Measurements from ENCODE around the gene DAAM1. TPM values are rescaled to one million over a fixed set of nuclear protein-coding genes. Genes with fewer than 3 reads are reported as not detected.

DAAM1 gene
- total and polyA plus RNA-seq, 3 experiments from 2014 or later, result 9.3 to 14.4 (median 12.3) TPM

GRCh38 chr14:59317346-59317745 is 128.9 kb downstream of the DAAM1 start:
- DNase-seq, result no peak
- Mint-ChIP-seq H3K27ac (no peak overlapping the region), H3K4me1 (no peaks in the 10 kb centered on the region), H3K9me3 (no peaks in the 10 kb centered on the region), H3K4me3 (no peak overlapping the region), H3K36me3 (peaks cover 0 to 9% (median 3%) of the 10 kb centered on the region in 3 donors), H3K27me3 (no peaks in the 10 kb centered on the region)
- H3K27ac ChIP-seq (ENCODE audit: low read depth, low read length), result no peak overlapping the region
- peaks cover 3% of the 10 kb centered on the region for H3K36me3 ChIP-seq (ENCODE audit: insufficient read depth, low read length)
- ChIA-PET POLR2A (no interaction called here), CTCF (no interaction called here)
- no peaks in the 10 kb centered on the region for H3K27me3 ChIP-seq (ENCODE audit: insufficient read depth, low read length, poor library complexity, severe bottlenecking)
- H3K9me3 ChIP-seq (ENCODE audit: low read length), result no peaks in the 10 kb centered on the region
- no peak overlapping the region for H3K4me3 ChIP-seq (ENCODE audit: low read length)
- H3K4me1 ChIP-seq (ENCODE audit: insufficient read depth, low read length), result no peaks in the 10 kb centered on the region

- H3K4me3 Mint-ChIP-seq, result no peak overlapping the region
- no peak overlapping the region for H3K4me3 ChIP-seq (ENCODE audit: low read length)
- H3K27me3 Mint-ChIP-seq, result no peaks in the 10 kb centered on the region
- H3K4me1 ChIP-seq (ENCODE audit: insufficient read depth, low read length), result no peaks in the 10 kb centered on the region
- no peaks in the 10 kb centered on the region for H3K9me3 Mint-ChIP-seq
- H3K27ac Mint-ChIP-seq, result no peak overlapping the region
- H3K36me3 Mint-ChIP-seq, result peaks cover 0 to 14% (median 5%) of the 10 kb centered on the region in 3 donors
- H3K27me3 ChIP-seq (ENCODE audit: insufficient read depth, low read length, poor library complexity, severe bottlenecking), result no peaks in the 10 kb centered on the region
- CTCF ChIA-PET, result no interaction called here
- DNase-seq, result no peak
- no peaks in the 10 kb centered on the region for H3K9me3 ChIP-seq (ENCODE audit: low read length)
- no peak overlapping the region for H3K27ac ChIP-seq (ENCODE audit: low read depth, low read length)
- peaks cover 3% of the 10 kb centered on the region for H3K36me3 ChIP-seq (ENCODE audit: insufficient read depth, low read length)
- POLR2A ChIA-PET, result no interaction called here
- H3K4me1 Mint-ChIP-seq, result no peaks in the 10 kb centered on the region
Measured at GRCh38 chr14:59317798-59318505, 129.5 kb downstream of the DAAM1 start.

GRCh38 chr14:59318908-59319307 is 130.4 kb downstream of the DAAM1 start:
- no peak overlapping the region for H3K4me3 Mint-ChIP-seq
- Histone ChIP-seq H3K36me3 (ENCODE audit: insufficient read depth, low read length) (peaks cover 3% of the 10 kb centered on the region), H3K9me3 (ENCODE audit: low read length) (no peaks in the 10 kb centered on the region), H3K27ac (ENCODE audit: low read depth, low read length) (no peak overlapping the region), H3K4me1 (ENCODE audit: insufficient read depth, low read length) (no peaks in the 10 kb centered on the region), H3K27me3 (ENCODE audit: insufficient read depth, low read length, poor library complexity, severe bottlenecking) (no peaks in the 10 kb centered on the region), H3K4me3 (ENCODE audit: low read length) (no peak overlapping the region)
- ChIA-PET CTCF (no interaction called here), POLR2A (no interaction called here)
- H3K4me1 Mint-ChIP-seq, result no peaks in the 10 kb centered on the region
- no peaks in the 10 kb centered on the region for H3K9me3 Mint-ChIP-seq
- no peaks in the 10 kb centered on the region for H3K27me3 Mint-ChIP-seq
- no peak for DNase-seq
- H3K27ac Mint-ChIP-seq, result no peak overlapping the region
- H3K36me3 Mint-ChIP-seq, result peaks cover 4 to 17% (median 5%) of the 10 kb centered on the region in 3 donors

GRCh38 chr14:59320361-59320760 is 131.9 kb downstream of the DAAM1 start:
- Histone ChIP-seq H3K4me1 (ENCODE audit: insufficient read depth, low read length) (no peaks in the 10 kb centered on the region), H3K4me3 (ENCODE audit: low read length) (no peak overlapping the region), H3K27ac (ENCODE audit: low read depth, low read length) (no peak overlapping the region), H3K9me3 (ENCODE audit: low read length) (no peaks in the 10 kb centered on the region), H3K27me3 (ENCODE audit: insufficient read depth, low read length, poor library complexity, severe bottlenecking) (no peaks in the 10 kb centered on the region), H3K36me3 (ENCODE audit: insufficient read depth, low read length) (peaks cover 3% of the 10 kb centered on the region)
- no peak overlapping the region for H3K4me3 Mint-ChIP-seq
- no peak for DNase-seq
- no peaks in the 10 kb centered on the region for H3K4me1 Mint-ChIP-seq
- H3K27ac Mint-ChIP-seq, result no peak overlapping the region
- no peaks in the 10 kb centered on the region for H3K27me3 Mint-ChIP-seq
- no peaks in the 10 kb centered on the region for H3K9me3 Mint-ChIP-seq
- CTCF ChIA-PET, result no interaction called here
- POLR2A ChIA-PET, result no interaction called here
- H3K36me3 Mint-ChIP-seq, result peaks cover 4 to 26% (median 5%) of the 10 kb centered on the region in 3 donors

GRCh38 chr14:59320763-59321625 is 132.5 kb downstream of the DAAM1 start:
- H3K36me3 Mint-ChIP-seq, result peaks cover 4 to 32% (median 5%) of the 10 kb centered on the region in 3 donors
- H3K4me3 ChIP-seq (ENCODE audit: low read length), result no peak overlapping the region
- no peak overlapping the region for H3K27ac ChIP-seq (ENCODE audit: low read depth, low read length)
- no peak overlapping the region for H3K4me3 Mint-ChIP-seq
- DNase-seq, result no peak
- H3K27ac Mint-ChIP-seq, result no peak overlapping the region
- H3K27me3 ChIP-seq (ENCODE audit: insufficient read depth, low read length, poor library complexity, severe bottlenecking), result no peaks in the 10 kb centered on the region
- H3K9me3 Mint-ChIP-seq, result no peaks in the 10 kb centered on the region
- ChIA-PET CTCF (no interaction called here), POLR2A (no interaction called here)
- no peaks in the 10 kb centered on the region for H3K4me1 Mint-ChIP-seq
- H3K4me1 ChIP-seq (ENCODE audit: insufficient read depth, low read length), result no peaks in the 10 kb centered on the region
- H3K36me3 ChIP-seq (ENCODE audit: insufficient read depth, low read length), result peaks cover 3% of the 10 kb centered on the region
- no peaks in the 10 kb centered on the region for H3K27me3 Mint-ChIP-seq
- no peaks in the 10 kb centered on the region for H3K9me3 ChIP-seq (ENCODE audit: low read length)

GRCh38 chr14:59321626-59321949 is 133.1 kb downstream of the DAAM1 start:
- Mint-ChIP-seq H3K36me3 (peaks cover 7 to 37% (median 8%) of the 10 kb centered on the region in 3 donors), H3K9me3 (no peaks in the 10 kb centered on the region), H3K27me3 (no peaks in the 10 kb centered on the region), H3K4me3 (no peak overlapping the region), H3K4me1 (no peaks in the 10 kb centered on the region), H3K27ac (no peak overlapping the region)
- no peak overlapping the region for H3K27ac ChIP-seq (ENCODE audit: low read depth, low read length)
- DNase-seq, result no peak
- ChIA-PET CTCF (no interaction called here), POLR2A (no interaction called here)
- H3K4me3 ChIP-seq (ENCODE audit: low read length), result no peak overlapping the region
- no peaks in the 10 kb centered on the region for H3K4me1 ChIP-seq (ENCODE audit: insufficient read depth, low read length)
- H3K36me3 ChIP-seq (ENCODE audit: insufficient read depth, low read length), result peaks cover 3% of the 10 kb centered on the region
- no peaks in the 10 kb centered on the region for H3K9me3 ChIP-seq (ENCODE audit: low read length)
- H3K27me3 ChIP-seq (ENCODE audit: insufficient read depth, low read length, poor library complexity, severe bottlenecking), result no peaks in the 10 kb centered on the region

- H3K27ac Mint-ChIP-seq, result no peak overlapping the region
- ChIA-PET POLR2A (no interaction called here), CTCF (no interaction called here)
- Histone ChIP-seq H3K27me3 (ENCODE audit: insufficient read depth, low read length, poor library complexity, severe bottlenecking) (no peaks in the 10 kb centered on the region), H3K27ac (ENCODE audit: low read depth, low read length) (no peak overlapping the region), H3K4me1 (ENCODE audit: insufficient read depth, low read length) (no peaks in the 10 kb centered on the region), H3K36me3 (ENCODE audit: insufficient read depth, low read length) (peaks cover 3% of the 10 kb centered on the region), H3K4me3 (ENCODE audit: low read length) (no peak overlapping the region), H3K9me3 (ENCODE audit: low read length) (no peaks in the 10 kb centered on the region)
- no peaks in the 10 kb centered on the region for H3K9me3 Mint-ChIP-seq
- peaks cover 19 to 67% (median 20%) of the 10 kb centered on the region in 3 donors for H3K36me3 Mint-ChIP-seq
- H3K4me3 Mint-ChIP-seq, result no peak overlapping the region
- no peak for DNase-seq
- H3K27me3 Mint-ChIP-seq, result no peaks in the 10 kb centered on the region
- no peaks in the 10 kb centered on the region for H3K4me1 Mint-ChIP-seq
Measured at GRCh38 chr14:59325906-59326305, 137.4 kb downstream of the DAAM1 start.

- ChIA-PET CTCF (no interaction called here), POLR2A (no interaction called here)
- Histone ChIP-seq H3K27ac (ENCODE audit: low read depth, low read length) (no peak overlapping the region), H3K9me3 (ENCODE audit: low read length) (no peaks in the 10 kb centered on the region), H3K4me3 (ENCODE audit: low read length) (no peak overlapping the region), H3K36me3 (ENCODE audit: insufficient read depth, low read length) (no peaks in the 10 kb centered on the region), H3K27me3 (ENCODE audit: insufficient read depth, low read length, poor library complexity, severe bottlenecking) (no peaks in the 10 kb centered on the region), H3K4me1 (ENCODE audit: insufficient read depth, low read length) (no peaks in the 10 kb centered on the region)
- Mint-ChIP-seq H3K27ac (peak overlapping the region in 1 of 8 donors; percentile 24), H3K27me3 (no peaks in the 10 kb centered on the region), H3K4me3 (no peak overlapping the region), H3K4me1 (no peaks in the 10 kb centered on the region), H3K36me3 (peaks cover 19 to 72% (median 26%) of the 10 kb centered on the region in 3 donors), H3K9me3 (no peaks in the 10 kb centered on the region)
- no peak for DNase-seq
Measured at GRCh38 chr14:59328454-59328853, 140.0 kb downstream of the DAAM1 start.
